Keratinocyte (primary cell): ENCODE results near the gene DNAI2. TPM values are rescaled to one million over a fixed set of nuclear protein-coding genes. Genes with fewer than 3 reads are reported as not detected.
A peak's percentile ranks its signal among the peaks of the same experiment; 100 is the strongest.
"Not testable (repeated sequence)": the region's sequence is repeated elsewhere in the genome, so short reads cannot be mapped to it uniquely, and the experiment has no call there.

Source experiments
- DNase-seq: peaks from one replicate; pipeline ENCODE4 v3.0.0-alpha.2; 2011; ENCODE audit warnings: low read depth, missing footprints, low spot score
- FAIRE-seq: peaks from 2 replicates; lab custom pipeline; 2011; peaks lifted over from hg19 to GRCh38; lab: Jason Lieb, UNC
- H2AFZ ChIP-seq: 2 replicates; pipeline ENCODE4 v1.6.0; 2012; ENCODE audit warnings: low read length, control low read depth, inconsistent platforms; ENCODE audit not compliant: control insufficient read depth
- H3K27ac ChIP-seq: 2 replicates; pipeline ENCODE4 v1.5.1; 2011; ENCODE audit warnings: low read length; ENCODE audit not compliant: control insufficient read depth, insufficient read depth
- H3K27me3 ChIP-seq: 3 replicates; pipeline ENCODE4 v1.6.0; 2011; ENCODE audit warnings: low read length; ENCODE audit not compliant: control insufficient read depth, insufficient read depth; ENCODE audit errors: extremely low read depth
- H3K36me3 ChIP-seq, 2 experiments: 2 replicates in 1 of 2; 3 replicates in 1 of 2; pipeline ENCODE4 v1.5.1; 2011; ENCODE audit warnings: low read length in 2 of 2, mild to moderate bottlenecking in 1 of 2; ENCODE audit not compliant: control insufficient read depth in 2 of 2, insufficient read depth in 2 of 2; ENCODE audit errors: extremely low read depth in 1 of 2
- H3K4me1 ChIP-seq: 3 replicates; pipeline ENCODE4 v1.5.1; 2011; ENCODE audit warnings: low read length; ENCODE audit not compliant: control insufficient read depth, insufficient read depth; ENCODE audit errors: extremely low read depth
- H3K4me2 ChIP-seq: 3 replicates; pipeline ENCODE4 v1.6.0; 2011; ENCODE audit warnings: low read depth, low read length; ENCODE audit not compliant: control insufficient read depth, insufficient read depth; ENCODE audit errors: extremely low read depth
- H3K4me3 ChIP-seq, 3 experiments: fragments of 200-600 bp in 1 of 3; sonication (generic) in 1 of 3; 2 replicates in 2 of 3; 3 replicates in 1 of 3; pipeline ENCODE4 v1.5.1; 2011 to 2016; ENCODE audit warnings: low read length in 3 of 3, mild to moderate bottlenecking in 3 of 3, control low read depth in 2 of 3, inconsistent platforms in 1 of 3, low read depth in 1 of 3, mixed read lengths in 1 of 3, mixed run types in 1 of 3, moderate library complexity in 1 of 3; ENCODE audit not compliant: control insufficient read depth in 2 of 3, insufficient read depth in 2 of 3; ENCODE audit errors: extremely low read depth in 1 of 3
- H3K79me2 ChIP-seq: 2 replicates; pipeline ENCODE4 v1.6.0; 2012; ENCODE audit warnings: low read length; ENCODE audit not compliant: control insufficient read depth, insufficient read depth
- H3K9ac ChIP-seq: 3 replicates; pipeline ENCODE4 v1.6.0; 2011; ENCODE audit warnings: low read length; ENCODE audit not compliant: control insufficient read depth, insufficient read depth; ENCODE audit errors: extremely low read depth
- H3K9me1 ChIP-seq: 3 replicates; pipeline ENCODE4 v1.6.0; 2011; ENCODE audit warnings: low read length; ENCODE audit not compliant: control insufficient read depth, insufficient read depth; ENCODE audit errors: extremely low read depth
- H3K9me3 ChIP-seq: 2 replicates; pipeline ENCODE4 v1.5.1; 2012; ENCODE audit warnings: low read depth, low read length; ENCODE audit not compliant: control insufficient read depth
- H4K20me1 ChIP-seq: 3 replicates; pipeline ENCODE4 v1.6.0; 2011; ENCODE audit warnings: low read length; ENCODE audit not compliant: control insufficient read depth, insufficient read depth; ENCODE audit errors: extremely low read depth
- EZH2 ChIP-seq: IDR thresholded peaks from one replicate; pipeline ENCODE4 v1.6.1; 2012; ENCODE audit warnings: inconsistent platforms, mild to moderate bottlenecking, low read length, moderate library complexity
- dilution Hi-C: fragments of 300-500 bp; cut with MboI; formaldehyde crosslinking; loops from one replicate; pipeline ENCODE4 v1.7.0; 2020; ENCODE audit warnings: low sequenced_read_pairs; ENCODE audit not compliant: extremely low pct_ligation_motif_present
- polyA plus RNA-seq, 5 experiments: library from polyadenylated mRNA; depleted of rRNA in 3 of 5; stranded (reverse) in 3 of 5; stranded (forward) in 1 of 5; unstranded in 1 of 5; fragments of >200 nt; gene quantifications; 1 replicate in 1 of 5; 2 replicates in 3 of 5; 3 replicates in 1 of 5; pipeline versions ENCODE4 v1.2.1 to v1.2.3, GENCODE V29; 2011 to 2012; ENCODE audit warnings: missing spikeins in 2 of 5, low read depth in 1 of 5, low replicate concordance in 1 of 5
- TF ChIP-seq, protein P1 (sequence below), 3 experiments: IDR thresholded peaks in 1 of 3; conservative IDR thresholded peaks in 1 of 3; optimal IDR thresholded peaks in 1 of 3; 2 replicates in 2 of 3; 3 replicates in 1 of 3; pipeline versions ENCODE3 to v1.5.1; 2011; ENCODE audit warnings: low read length in 3 of 3, mild to moderate bottlenecking in 3 of 3, moderate library complexity in 2 of 3, control low read depth in 1 of 3, inconsistent platforms in 1 of 3; ENCODE audit not compliant: insufficient read depth in 2 of 3; ENCODE audit errors: extremely low read depth in 1 of 3

DNAI2 gene
- polyA plus RNA-seq, 1 donor (not counting 4 experiments of a cell fraction or from before 2014, with no cell fraction given) = not detected

GRCh38 chr17:74280093-74280513, 6.1 kb downstream of the DNAI2 start:
- peaks cover 17% of the 10 kb centered on the region for H3K27me3 ChIP-seq
- H2AFZ ChIP-seq = no peak overlapping the region
- H3K9ac ChIP-seq = no peak overlapping the region
- peaks cover 6% of the 10 kb centered on the region for H3K4me1 ChIP-seq
- no peak overlapping the region for H3K4me3 ChIP-seq
- H3K36me3 ChIP-seq = no peaks in the 10 kb centered on the region
- no peaks in the 10 kb centered on the region for H3K9me3 ChIP-seq
- no peaks in the 10 kb centered on the region for H3K79me2 ChIP-seq
- H3K27ac ChIP-seq = no peak overlapping the region
- H3K9me1 ChIP-seq = no peaks in the 10 kb centered on the region
- dilution Hi-C loops = no loop called here
- no peak for FAIRE-seq
- H3K4me2 ChIP-seq = no peak overlapping the region
- no peak for DNase-seq
- no peaks in the 10 kb centered on the region for H4K20me1 ChIP-seq
- TF ChIP-seq, protein P1, sequence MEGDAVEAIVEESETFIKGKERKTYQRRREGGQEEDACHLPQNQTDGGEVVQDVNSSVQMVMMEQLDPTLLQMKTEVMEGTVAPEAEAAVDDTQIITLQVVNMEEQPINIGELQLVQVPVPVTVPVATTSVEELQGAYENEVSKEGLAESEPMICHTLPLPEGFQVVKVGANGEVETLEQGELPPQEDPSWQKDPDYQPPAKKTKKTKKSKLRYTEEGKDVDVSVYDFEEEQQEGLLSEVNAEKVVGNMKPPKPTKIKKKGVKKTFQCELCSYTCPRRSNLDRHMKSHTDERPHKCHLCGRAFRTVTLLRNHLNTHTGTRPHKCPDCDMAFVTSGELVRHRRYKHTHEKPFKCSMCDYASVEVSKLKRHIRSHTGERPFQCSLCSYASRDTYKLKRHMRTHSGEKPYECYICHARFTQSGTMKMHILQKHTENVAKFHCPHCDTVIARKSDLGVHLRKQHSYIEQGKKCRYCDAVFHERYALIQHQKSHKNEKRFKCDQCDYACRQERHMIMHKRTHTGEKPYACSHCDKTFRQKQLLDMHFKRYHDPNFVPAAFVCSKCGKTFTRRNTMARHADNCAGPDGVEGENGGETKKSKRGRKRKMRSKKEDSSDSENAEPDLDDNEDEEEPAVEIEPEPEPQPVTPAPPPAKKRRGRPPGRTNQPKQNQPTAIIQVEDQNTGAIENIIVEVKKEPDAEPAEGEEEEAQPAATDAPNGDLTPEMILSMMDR (optimal IDR thresholded peaks at IDR 0.05 in 1 of 3, IDR thresholded peaks at IDR 0.05 in 1 of 3, conservative IDR thresholded peaks at IDR 0.05 in 1 of 3; ENCODE audit: extremely low read depth in 1 of 3, insufficient read depth in 2 of 3, low read length in 3 of 3) = no peak
- TF ChIP-seq EZH2 = no peak

DNA sequence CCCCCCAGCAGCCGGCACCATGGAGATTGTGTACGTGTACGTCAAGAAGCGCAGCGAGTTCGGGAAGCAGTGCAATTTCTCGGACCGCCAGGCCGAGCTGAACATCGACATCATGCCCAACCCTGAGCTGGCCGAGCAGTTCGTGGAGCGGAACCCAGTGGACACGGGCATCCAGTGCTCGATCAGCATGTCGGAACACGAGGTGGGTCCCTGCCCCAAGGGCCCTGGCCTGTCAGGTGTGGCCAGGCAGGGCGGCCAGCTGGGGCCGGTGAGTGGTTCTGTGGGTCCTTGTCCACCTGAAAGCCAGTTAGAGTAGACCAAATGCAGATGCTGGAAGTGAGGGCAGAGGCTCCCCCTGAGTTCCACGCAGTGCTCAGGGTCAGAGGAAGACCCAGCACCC, 7.8 kb downstream of the DNAI2 start:
- no peaks in the 10 kb centered on the region for H3K36me3 ChIP-seq
- no peak for DNase-seq

GRCh38 chr17:74282274-74282586, 8.2 kb downstream of the DNAI2 start:
- dilution Hi-C loops = not testable (repeated sequence)

More for the DNA sequence above, 7.8 kb downstream of the DNAI2 start:
- FAIRE-seq = no peak
- Histone ChIP-seq H3K4me3 (no peak overlapping the region), H3K4me2 (no peak overlapping the region), H3K9ac (no peak overlapping the region), H3K9me3 (no peaks in the 10 kb centered on the region), H3K9me1 (no peaks in the 10 kb centered on the region), H4K20me1 (no peaks in the 10 kb centered on the region), H3K27ac (no peak overlapping the region), H3K27me3 (peaks cover 1% of the 10 kb centered on the region), H2AFZ (no peak overlapping the region), H3K4me1 (peaks cover 6% of the 10 kb centered on the region), H3K79me2 (no peaks in the 10 kb centered on the region)
- no peak for TF ChIP-seq EZH2
- TF ChIP-seq, protein P1 (optimal IDR thresholded peaks at IDR 0.05 in 1 of 3, IDR thresholded peaks at IDR 0.05 in 1 of 3, conservative IDR thresholded peaks at IDR 0.05 in 1 of 3; ENCODE audit: extremely low read depth in 1 of 3, insufficient read depth in 2 of 3, low read length in 3 of 3) = no peak
- dilution Hi-C loops = no loop called here

More at GRCh38 chr17:74282274-74282586, 8.2 kb downstream of the DNAI2 start:
- H3K4me2 ChIP-seq, H2AFZ ChIP-seq, H3K4me1 ChIP-seq, H3K9ac ChIP-seq, DNase-seq, H3K36me3 ChIP-seq, H3K79me2 ChIP-seq, H4K20me1 ChIP-seq, H3K9me1 ChIP-seq, FAIRE-seq, H3K27me3 ChIP-seq, H3K9me3 ChIP-seq, H3K4me3 ChIP-seq: not testable (repeated sequence)
- H3K27ac ChIP-seq = peak overlapping the region; percentile 22
